Smooth muscle cell (in vitro differentiated cells): ENCODE measurements around the gene MRPL53. TPM values are rescaled to one million over a fixed set of nuclear protein-coding genes. Genes with fewer than 3 reads are reported as not detected.

Experiments used
- DNase-seq: peaks from one replicate; lab custom pipeline; 2025; ENCODE audit not compliant: unreplicated experiment; lab: John Stamatoyannopoulos, UW
- H2AFZ ChIP-seq: fragments of 200-600 bp; sonication (generic); 2 replicates; pipeline ENCODE4 v1.6.0; 2016; ENCODE audit warnings: antibody characterized with exemption, low read depth, mild to moderate bottlenecking
- H3F3A ChIP-seq: fragments of 200-600 bp; sonication (generic); 2 replicates; pipeline ENCODE4 v1.6.0; 2017; ENCODE audit warnings: antibody characterized with exemption, low read depth
- H3K27ac ChIP-seq: fragments of 200-600 bp; sonication (generic); 2 replicates; pipeline ENCODE4 v1.5.1; 2016; ENCODE audit warnings: low read depth, mild to moderate bottlenecking
- H3K27me3 ChIP-seq: fragments of 200-600 bp; sonication (generic); 2 replicates; pipeline ENCODE4 v1.6.1; 2016; ENCODE audit warnings: low read depth, mild to moderate bottlenecking
- H3K36me3 ChIP-seq: fragments of 200-600 bp; sonication (generic); 2 replicates; pipeline ENCODE4 v1.5.1; 2016; ENCODE audit warnings: low read depth
- H3K4me1 ChIP-seq: fragments of 200-600 bp; sonication (generic); 2 replicates; pipeline ENCODE4 v1.5.1; 2016; ENCODE audit warnings: low read depth
- H3K4me2 ChIP-seq: fragments of 200-600 bp; sonication (generic); 2 replicates; pipeline ENCODE4 v1.6.0; 2016; ENCODE audit warnings: mild to moderate bottlenecking
- H3K4me3 ChIP-seq: fragments of 200-600 bp; sonication (generic); 2 replicates; pipeline ENCODE4 v1.5.1; 2016; ENCODE audit warnings: mild to moderate bottlenecking
- H3K79me2 ChIP-seq: fragments of 200-600 bp; sonication (generic); 2 replicates; pipeline ENCODE4 v1.6.0; 2016; ENCODE audit warnings: low read depth, mild to moderate bottlenecking
- H3K9ac ChIP-seq: fragments of 200-600 bp; sonication (generic); 2 replicates; pipeline ENCODE4 v1.6.0; 2016; ENCODE audit warnings: low read depth
- H3K9me3 ChIP-seq: fragments of 200-600 bp; sonication (generic); replicated peaks from 2 replicates; pipeline ENCODE4 v1.5.1; 2016; ENCODE audit warnings: low read depth
- H4K20me1 ChIP-seq: fragments of 200-600 bp; sonication (generic); 2 replicates; pipeline ENCODE4 v1.6.0; 2016; ENCODE audit warnings: low read depth
- WGBS: methylation state at CpG from one replicate; pipeline ENCODE4 v1.1.7; 2016; ENCODE audit warnings: low lambda C conversion rate; 5-methylcytosine and 5-hydroxymethylcytosine counted together
- polyA plus RNA-seq: library from polyadenylated mRNA; unstranded; fragments of >200 nt; fragmentation: Nextera tagmentation; extraction: Ambion mirVana; gene quantifications from 2 replicates; pipeline ENCODE4 v1.2.1, GENCODE V29; 2016
- total RNA-seq: library from RNA; depleted of rRNA; stranded (reverse); fragments of >200 nt; gene quantifications from 2 replicates; pipeline ENCODE4 v1.2.3, GENCODE V29; 2014
- TF ChIP-seq, protein P1 (sequence below): fragments of 200-600 bp; sonication (generic); IDR thresholded peaks from 2 replicates; pipeline ENCODE4 v1.5.1; 2017; ENCODE audit warnings: borderline replicate concordance, mild to moderate bottlenecking, antibody characterized with exemption; ENCODE audit not compliant: insufficient read depth, poor library complexity, severe bottlenecking

The MRPL53 gene
- total and polyA plus RNA-seq, 2 experiments from 2014 or later = 12.0 to 76.8 TPM

DNA sequence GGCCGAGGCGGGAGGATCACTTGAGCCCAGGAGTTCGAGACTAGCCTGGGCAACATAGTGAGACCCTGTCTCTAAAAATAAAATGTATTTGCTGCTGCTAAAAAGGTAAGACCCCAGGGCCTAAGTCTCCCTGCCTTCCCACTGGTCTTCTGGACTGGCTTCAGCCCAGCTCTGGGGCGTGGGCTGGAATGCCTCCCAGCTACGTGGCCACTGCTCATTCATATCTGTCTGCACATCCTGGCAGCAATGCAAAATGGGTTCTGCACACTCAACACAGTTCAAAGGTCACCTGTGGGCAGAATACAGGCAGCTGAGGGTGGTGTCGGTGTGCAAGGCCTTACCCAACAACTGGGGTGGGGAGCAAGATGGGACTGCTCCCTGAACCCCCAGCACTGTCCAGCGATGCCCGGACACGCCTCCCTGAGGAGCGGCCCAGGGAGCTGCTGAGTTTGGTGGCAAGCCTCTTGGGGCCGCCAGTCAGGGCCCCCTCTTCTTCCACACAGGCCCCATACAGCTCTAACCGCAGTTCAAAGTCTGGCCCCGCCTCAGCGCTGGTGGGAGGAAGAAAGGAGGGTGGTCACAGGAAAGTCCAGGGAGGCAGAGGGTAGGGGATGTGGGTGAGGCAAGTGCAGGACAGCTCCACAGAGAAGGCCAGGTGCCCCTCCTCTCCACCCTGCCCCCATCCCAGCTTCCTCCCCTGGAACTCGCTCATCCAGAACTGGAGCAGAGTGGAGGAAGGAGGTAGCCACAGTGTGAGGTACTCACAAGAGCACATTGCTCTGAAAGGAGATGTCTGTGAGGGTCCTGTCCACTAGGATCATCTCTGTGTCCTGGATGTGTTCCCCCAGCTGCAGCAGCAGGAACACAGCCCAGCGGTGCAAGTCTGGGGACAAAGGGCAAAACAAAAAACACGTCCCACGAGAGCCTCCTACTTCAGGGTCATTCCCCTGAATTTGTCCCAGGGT is 42.7 kb downstream of the MRPL53 start:
- Histone ChIP-seq H3K4me3 (no peak overlapping the region), H3K4me1 (no peaks in the 10 kb centered on the region), H3K79me2 (peaks cover 26% of the 10 kb centered on the region), H3K4me2 (no peak overlapping the region), H3F3A (peaks cover 35% of the 10 kb centered on the region), H3K27me3 (no peaks in the 10 kb centered on the region), H4K20me1 (peaks cover 48% of the 10 kb centered on the region), H2AFZ (no peak overlapping the region), H3K9ac (no peak overlapping the region), H3K27ac (no peak overlapping the region), H3K9me3 (no peaks in the 10 kb centered on the region), H3K36me3 (peaks cover 5% of the 10 kb centered on the region)
- DNase-seq = no peak
- 96% methylated on average over 18 of the region's 18 CpGs for whole genome bisulfite sequencing
- TF ChIP-seq, protein P1, sequence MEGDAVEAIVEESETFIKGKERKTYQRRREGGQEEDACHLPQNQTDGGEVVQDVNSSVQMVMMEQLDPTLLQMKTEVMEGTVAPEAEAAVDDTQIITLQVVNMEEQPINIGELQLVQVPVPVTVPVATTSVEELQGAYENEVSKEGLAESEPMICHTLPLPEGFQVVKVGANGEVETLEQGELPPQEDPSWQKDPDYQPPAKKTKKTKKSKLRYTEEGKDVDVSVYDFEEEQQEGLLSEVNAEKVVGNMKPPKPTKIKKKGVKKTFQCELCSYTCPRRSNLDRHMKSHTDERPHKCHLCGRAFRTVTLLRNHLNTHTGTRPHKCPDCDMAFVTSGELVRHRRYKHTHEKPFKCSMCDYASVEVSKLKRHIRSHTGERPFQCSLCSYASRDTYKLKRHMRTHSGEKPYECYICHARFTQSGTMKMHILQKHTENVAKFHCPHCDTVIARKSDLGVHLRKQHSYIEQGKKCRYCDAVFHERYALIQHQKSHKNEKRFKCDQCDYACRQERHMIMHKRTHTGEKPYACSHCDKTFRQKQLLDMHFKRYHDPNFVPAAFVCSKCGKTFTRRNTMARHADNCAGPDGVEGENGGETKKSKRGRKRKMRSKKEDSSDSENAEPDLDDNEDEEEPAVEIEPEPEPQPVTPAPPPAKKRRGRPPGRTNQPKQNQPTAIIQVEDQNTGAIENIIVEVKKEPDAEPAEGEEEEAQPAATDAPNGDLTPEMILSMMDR = no peak

DNA sequence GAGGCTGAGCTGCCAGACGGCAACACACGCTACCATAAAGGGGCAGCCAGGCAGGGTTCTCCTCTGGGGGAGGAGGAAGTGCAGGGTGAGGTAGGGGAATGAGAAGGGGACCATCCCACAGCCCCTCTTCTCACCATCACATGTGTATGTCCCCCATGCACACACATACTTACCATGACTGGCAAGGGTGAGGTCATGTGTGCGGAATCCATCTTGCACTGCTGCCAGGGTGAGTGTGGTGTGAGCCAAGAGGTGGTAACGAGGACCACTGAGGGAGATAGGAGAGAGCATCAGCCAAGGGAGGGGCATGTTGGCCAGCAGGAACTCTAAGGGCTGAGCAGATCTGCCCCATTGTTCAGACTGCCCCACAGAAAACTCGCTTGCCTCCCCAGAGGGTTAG is 43.8 kb downstream of the MRPL53 start:
- no peak overlapping the region for H3K4me2 ChIP-seq
- H4K20me1 ChIP-seq = peaks cover 38% of the 10 kb centered on the region
- 90% methylated on average over 5 of the region's 5 CpGs for WGBS
- H3K79me2 ChIP-seq = peaks cover 15% of the 10 kb centered on the region
- H3K4me3 ChIP-seq = no peak overlapping the region
- H3K4me1 ChIP-seq = no peaks in the 10 kb centered on the region
- H3K27ac ChIP-seq = no peak overlapping the region
- H3F3A ChIP-seq = peaks cover 39% of the 10 kb centered on the region
- H3K9me3 ChIP-seq = no peaks in the 10 kb centered on the region
- no peak overlapping the region for H3K9ac ChIP-seq
- TF ChIP-seq, protein P1 = no peak
- H3K27me3 ChIP-seq = no peaks in the 10 kb centered on the region
- DNase-seq = no peak
- no peak overlapping the region for H2AFZ ChIP-seq
- peaks cover 5% of the 10 kb centered on the region for H3K36me3 ChIP-seq

DNA sequence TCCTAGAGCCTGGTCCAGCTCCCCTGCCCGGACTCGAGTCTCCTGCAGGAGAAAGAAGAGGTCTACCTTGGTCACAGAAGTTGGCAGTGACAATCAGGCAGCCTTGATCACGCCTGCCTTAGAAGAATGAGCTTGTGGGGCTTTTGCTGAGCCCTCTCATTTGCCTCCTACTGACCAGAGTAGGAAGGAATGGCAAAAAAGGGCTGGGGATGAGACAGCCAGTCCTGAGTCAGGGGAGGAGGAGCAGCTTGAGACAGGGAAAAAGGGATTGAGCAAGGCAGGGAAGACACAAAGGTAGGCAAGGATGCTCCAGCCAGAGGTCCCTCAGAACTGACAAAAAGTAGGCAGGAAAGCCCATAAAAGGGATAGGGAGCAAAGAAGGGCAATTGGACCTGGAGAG is 44.9 kb downstream of the MRPL53 start:
- H3K4me1 ChIP-seq = no peaks in the 10 kb centered on the region
- no peak overlapping the region for H3K4me3 ChIP-seq
- no peaks in the 10 kb centered on the region for H3K9me3 ChIP-seq
- no peak overlapping the region for H3K4me2 ChIP-seq
- no peak for DNase-seq
- peaks cover 9% of the 10 kb centered on the region for H3K79me2 ChIP-seq
- H2AFZ ChIP-seq = no peak overlapping the region
- peaks cover 39% of the 10 kb centered on the region for H3F3A ChIP-seq
- H3K27me3 ChIP-seq = no peaks in the 10 kb centered on the region
- WGBS = 87% methylated on average over 3 of the region's 3 CpGs
- no peak overlapping the region for H3K27ac ChIP-seq
- TF ChIP-seq, protein P1 = no peak
- H3K9ac ChIP-seq = no peak overlapping the region
- H3K36me3 ChIP-seq = peaks cover 5% of the 10 kb centered on the region
- H4K20me1 ChIP-seq = peaks cover 30% of the 10 kb centered on the region
